ENCODE data around the gene RANGRF.
"Not testable (repeated sequence)": the region's sequence is repeated elsewhere in the genome, so short reads cannot be mapped to it uniquely, and the experiment has no call there.

Gene RANGRF

GRCh38 chr17:8288336-8289102, at the start of gene RANGRF:
Gene RANGRF, plus strand, starts transcription at chr17:8288670. Its CDS starts 119 bp downstream, at chr17:8288789.
- DNase-seq: peak; percentile 75 to 76

GRCh38 chr17:8243827-8244226, 44.6 kb upstream of the RANGRF start:
- DNase-seq: peak in 1 of 2 donors; percentile 27

- DNase-seq: no peak
Measured at GRCh38 chr17:8244768-8245167, 43.7 kb upstream of the RANGRF start.

GRCh38 chr17:8248751-8249607, 39.5 kb upstream of the RANGRF start, which contains the start of gene PFAS:
Gene PFAS, plus strand, starts transcription at chr17:8249289. Its CDS starts 4,649 bp downstream, at chr17:8253938.
- peak; percentile 94 to 97 for DNase-seq

- DNase-seq: no peak
Measured at GRCh38 chr17:8249621-8250500, 38.6 kb upstream of the RANGRF start.

- DNase-seq: not testable (repeated sequence)
Measured at GRCh38 chr17:8251411-8251810, 37.1 kb upstream of the RANGRF start.

GRCh38 chr17:8253801-8254200, 34.7 kb upstream of the RANGRF start:
- no peak for DNase-seq

GRCh38 chr17:8254881-8255280, 33.6 kb upstream of the RANGRF start:
- DNase-seq: no peak

- no peak for DNase-seq
Measured at GRCh38 chr17:8255499-8255898, 33.0 kb upstream of the RANGRF start.

GRCh38 chr17:8256291-8256690, 32.2 kb upstream of the RANGRF start:
- DNase-seq: no peak

GRCh38 chr17:8256691-8257090, 31.8 kb upstream of the RANGRF start:
- no peak for DNase-seq

- DNase-seq: no peak
Measured at GRCh38 chr17:8257801-8258200, 30.7 kb upstream of the RANGRF start.

- DNase-seq: no peak
Measured at GRCh38 chr17:8264320-8264719, 24.1 kb upstream of the RANGRF start.

- no peak for DNase-seq
Measured at GRCh38 chr17:8264836-8265542, 23.5 kb upstream of the RANGRF start.

GRCh38 chr17:8266648-8267479, 21.6 kb upstream of the RANGRF start:
- DNase-seq: no peak

- DNase-seq: no peak
Measured at GRCh38 chr17:8267480-8268147, 20.9 kb upstream of the RANGRF start.

GRCh38 chr17:8268550-8269298, 19.7 kb upstream of the RANGRF start:
- DNase-seq: no peak

- DNase-seq: no peak
Measured at GRCh38 chr17:8272421-8272820, 16.0 kb upstream of the RANGRF start.

GRCh38 chr17:8273884-8274444, 14.5 kb upstream of the RANGRF start:
- DNase-seq: no peak

GRCh38 chr17:8274816-8275215, 13.7 kb upstream of the RANGRF start:
- no peak for DNase-seq
